Stomach (tissue), 9 donors: Measurements from ENCODE around the gene KIAA2012. TPM values are rescaled to one million over a fixed set of nuclear protein-coding genes. Genes with fewer than 3 reads are reported as not detected.

Experiments used
- DNase-seq, 2 donors: peaks; one replicate each; pipeline versions ENCODE4 v3.0.0 to v3.0.0-alpha.2; 2013 to 2019
- H3K27ac ChIP-seq, 5 donors: fragments of 200-600 bp in 4 of 5; sonication (generic) in 4 of 5; one replicate each; pipeline ENCODE4 v1.5.1; 2013 to 2019; ENCODE audit warnings: mild to moderate bottlenecking in 1 of 5, moderate library complexity in 1 of 5
- H3K27me3 ChIP-seq, 3 donors: fragments of 200-600 bp; sonication (generic); one replicate each; pipeline ENCODE4 v1.5.1; 2017 to 2019; ENCODE audit warnings: mixed run types in 1 of 3
- H3K36me3 ChIP-seq, 4 donors: fragments of 200-600 bp; sonication (generic); 1 replicate in 3 of 4; 2 replicates in 1 of 4; pipeline ENCODE4 v1.5.1; 2016 to 2019
- H3K4me1 ChIP-seq, 4 donors: fragments of 200-600 bp; sonication (generic); one replicate each; pipeline ENCODE4 v1.5.1; 2016 to 2019
- H3K4me3 ChIP-seq, 4 donors: fragments of 200-600 bp; sonication (generic) in 3 of 4; one replicate each; pipeline ENCODE4 v1.5.1; 2016 to 2019; ENCODE audit warnings: mild to moderate bottlenecking in 1 of 4
- H3K9me3 ChIP-seq, 4 donors: fragments of 200-600 bp; sonication (generic); one replicate each; pipeline ENCODE4 v1.5.1; 2016 to 2019
- CTCF ChIP-seq, 7 experiments: fragments of 450-650 bp in 4 of 7; fragments of 200-600 bp in 3 of 7; sonication (generic) in 3 of 7; IDR thresholded peaks; one replicate each; pipeline ENCODE4 v1.5.1; 2016 to 2019; ENCODE audit warnings: antibody characterized with exemption in 7 of 7, control low read depth in 2 of 7, mild to moderate bottlenecking in 1 of 7
- EP300 ChIP-seq: sonication (generic); formaldehyde crosslinking; IDR thresholded peaks from one replicate; pipeline ENCODE4 v1.6.1; 2017; ENCODE audit warnings: antibody characterized with exemption
- POLR2A ChIP-seq, 4 donors: fragments of 450-650 bp; IDR thresholded peaks; one replicate each; pipeline ENCODE4 v1.6.1; 2016; ENCODE audit warnings: antibody characterized with exemption in 4 of 4, control low read depth in 2 of 4, mild to moderate bottlenecking in 1 of 4, moderate library complexity in 1 of 4
- POLR2AphosphoS5 ChIP-seq, 3 donors: sonication (generic); formaldehyde crosslinking; IDR thresholded peaks; one replicate each; pipeline ENCODE4 v1.6.1; 2016; ENCODE audit warnings: antibody characterized with exemption in 3 of 3
- WGBS, 5 donors: extraction: QIAGEN DNeasy Blood & Tissue Kit in 3 of 5; methylation state at CpG; one replicate each; pipeline versions ENCODE4 v1.1.5 to v1.1.7; 2013 to 2018; 5-methylcytosine and 5-hydroxymethylcytosine counted together
- intact Hi-C: fragments of 100-400 bp; cut with DNase I; formaldehyde crosslinking; loops from one replicate; pipeline ENCODE4 v1.15.1; 2023; ENCODE audit warnings: low total_unique reads
- polyA plus RNA-seq, 3 donors: library from polyadenylated mRNA; stranded (reverse); fragments of 200-250 nt; gene quantifications; one replicate each; pipeline ENCODE4 v1.2.3, GENCODE V29; 2013
- total RNA-seq, 5 donors: library from RNA; depleted of rRNA; stranded (reverse); fragments of >200 nt; gene quantifications; one replicate each; pipeline versions ENCODE4 v1.1.0 to v1.2.3, GENCODE V29; 2014 to 2016
- donor health status: healthy with polysubstance abuse.
- donor health status: Bipolar disorder and iron deficiency.
- donor health status: healthy.

KIAA2012 gene
- total and polyA plus RNA-seq, 8 donors: 0.03 to 0.18 TPM; not detected in 6

- Histone ChIP-seq H3K27ac (no peak overlapping the region), H3K4me1 (peaks cover 0 to 13% (median 6%) of the 10 kb centered on the region in 4 donors), H3K4me3 (no peak overlapping the region), H3K27me3 (no peaks in the 10 kb centered on the region), H3K9me3 (no peaks in the 10 kb centered on the region), H3K36me3 (no peaks in the 10 kb centered on the region)
- no peak for DNase-seq
- 94 to 100% (median 96%) methylated on average over 2 of the region's 2 CpGs for WGBS, 5 donors
- intact Hi-C loops: no loop called here
- TF ChIP-seq POLR2A (IDR thresholded peaks at IDR 0.05): no peak
- TF ChIP-seq EP300: no peak
- no peak for TF ChIP-seq POLR2AphosphoS5 (IDR thresholded peaks at IDR 0.05)
- TF ChIP-seq CTCF (IDR thresholded peaks at IDR 0.05): no peak
Measured at GRCh38 chr2:202061695-202062094, 11.4 kb upstream of the KIAA2012 start.

- Histone ChIP-seq H3K4me3 (no peak overlapping the region), H3K27ac (peak overlapping the region in 2 of 5 donors; percentile 49 to 56), H3K4me1 (peaks cover 0 to 13% (median 6%) of the 10 kb centered on the region in 4 donors), H3K9me3 (no peaks in the 10 kb centered on the region), H3K36me3 (no peaks in the 10 kb centered on the region), H3K27me3 (no peaks in the 10 kb centered on the region)
- DNase-seq: peak in 1 of 2 donors; percentile 88
- WGBS, 5 donors: 17 to 24% (median 20%) methylated on average over 3 of the region's 3 CpGs
- intact Hi-C loops: no loop called here
- no peak for TF ChIP-seq POLR2AphosphoS5 (IDR thresholded peaks at IDR 0.05)
- TF ChIP-seq EP300: no peak
Measured at GRCh38 chr2:202064171-202064880, 8.7 kb upstream of the KIAA2012 start.

- 84 to 97% (median 90%) methylated on average over 3 of the region's 3 CpGs for WGBS, 5 donors
- DNase-seq: no peak
- Histone ChIP-seq H3K27me3 (no peaks in the 10 kb centered on the region), H3K4me3 (no peak overlapping the region), H3K27ac (no peak overlapping the region), H3K4me1 (peaks cover 0 to 13% (median 6%) of the 10 kb centered on the region in 4 donors), H3K36me3 (no peaks in the 10 kb centered on the region), H3K9me3 (no peaks in the 10 kb centered on the region)
- intact Hi-C loops: no loop called here
- no peak for TF ChIP-seq EP300
- no peak for TF ChIP-seq CTCF (IDR thresholded peaks at IDR 0.05)
- no peak for TF ChIP-seq POLR2A (IDR thresholded peaks at IDR 0.05)
Measured at GRCh38 chr2:202064881-202065230, 8.2 kb upstream of the KIAA2012 start.

GRCh38 chr2:202065876-202066275, 7.2 kb upstream of the KIAA2012 start:
- intact Hi-C loops: no loop called here
- Histone ChIP-seq H3K27me3 (no peaks in the 10 kb centered on the region), H3K4me1 (peaks cover 0 to 13% (median 6%) of the 10 kb centered on the region in 4 donors), H3K4me3 (no peak overlapping the region), H3K36me3 (no peaks in the 10 kb centered on the region), H3K9me3 (no peaks in the 10 kb centered on the region), H3K27ac (no peak overlapping the region)
- TF ChIP-seq EP300 (no peak), POLR2AphosphoS5 (IDR thresholded peaks at IDR 0.05) (no peak), CTCF (IDR thresholded peaks at IDR 0.05) (no peak), POLR2A (IDR thresholded peaks at IDR 0.05) (no peak)
- WGBS, 5 donors: 77 to 95% (median 85%) methylated on average over 3 of the region's 3 CpGs
- no peak for DNase-seq

- whole genome bisulfite sequencing, 5 donors: 48 to 84% (median 81%) methylated on average over 2 of the region's 2 CpGs
Measured at GRCh38 chr2:202066875-202067274, 6.2 kb upstream of the KIAA2012 start.

More at GRCh38 chr2:202066875-202067274, 6.2 kb upstream of the KIAA2012 start:
- H3K4me1 ChIP-seq: peaks cover 0 to 13% (median 6%) of the 10 kb centered on the region in 4 donors
- H3K4me3 ChIP-seq: no peak overlapping the region
- no peaks in the 10 kb centered on the region for H3K36me3 ChIP-seq
- TF ChIP-seq POLR2A (IDR thresholded peaks at IDR 0.05): no peak
- TF ChIP-seq POLR2AphosphoS5 (IDR thresholded peaks at IDR 0.05): no peak
- TF ChIP-seq EP300: no peak
- no peak for TF ChIP-seq CTCF (IDR thresholded peaks at IDR 0.05)
- intact Hi-C loops: no loop called here
- no peaks in the 10 kb centered on the region for H3K9me3 ChIP-seq
- H3K27ac ChIP-seq: no peak overlapping the region
- no peak for DNase-seq
- no peaks in the 10 kb centered on the region for H3K27me3 ChIP-seq
